HFFc6 (cell line): Measurements from ENCODE around the gene USP47. TPM values are rescaled to one million over a fixed set of nuclear protein-coding genes. Genes with fewer than 3 reads are reported as not detected.

Experiments used
- DNase-seq: peaks from one replicate; pipeline ENCODE4 v3.0.0-alpha.2; 2018
- H3K27ac Mint-ChIP-seq: 2 replicates; pipeline ENCODE4 v1.8.0; 2020; ENCODE audit warnings: mild to moderate bottlenecking, mixed read lengths
- H3K27me3 Mint-ChIP-seq: 2 replicates; pipeline ENCODE4 v1.8.0; 2021; ENCODE audit warnings: mild to moderate bottlenecking, moderate library complexity, mixed read lengths; ENCODE audit not compliant: insufficient read depth
- H3K36me3 Mint-ChIP-seq: 2 replicates; pipeline ENCODE4 v1.8.0; 2021; ENCODE audit warnings: low read depth, mixed read lengths
- H3K4me1 Mint-ChIP-seq: 2 replicates; pipeline ENCODE4 v1.8.0; 2020; ENCODE audit warnings: low read depth, mixed read lengths
- H3K4me3 Mint-ChIP-seq: 2 replicates; pipeline ENCODE4 v1.8.0; 2020; ENCODE audit warnings: mild to moderate bottlenecking, moderate library complexity, mixed read lengths
- H3K9me3 Mint-ChIP-seq: 2 replicates; pipeline ENCODE4 v1.8.0; 2020; ENCODE audit warnings: mild to moderate bottlenecking, mixed read lengths
- CTCF ChIP-seq: fragments of 200-600 bp; sonication (generic); IDR thresholded peaks from 2 replicates; pipeline ENCODE4 v1.5.0; 2021; ENCODE audit warnings: antibody characterized with exemption, mild to moderate bottlenecking
- total RNA-seq, 6 experiments: library from RNA; stranded (reverse); fragmentation: NEBNext Ultra II Directional; extraction: Animal tissue kit (Norgen Biotek cat#: 25700); gene quantifications; 2 replicates in 1 of 6; 3 replicates in 5 of 6; pipeline ENCODE4 v1.2.3, GENCODE V29; 2021

The USP47 gene
- total RNA-seq, 6 experiments from 2014 or later, result 33.6 to 38.7 (median 35.1) TPM

DNA sequence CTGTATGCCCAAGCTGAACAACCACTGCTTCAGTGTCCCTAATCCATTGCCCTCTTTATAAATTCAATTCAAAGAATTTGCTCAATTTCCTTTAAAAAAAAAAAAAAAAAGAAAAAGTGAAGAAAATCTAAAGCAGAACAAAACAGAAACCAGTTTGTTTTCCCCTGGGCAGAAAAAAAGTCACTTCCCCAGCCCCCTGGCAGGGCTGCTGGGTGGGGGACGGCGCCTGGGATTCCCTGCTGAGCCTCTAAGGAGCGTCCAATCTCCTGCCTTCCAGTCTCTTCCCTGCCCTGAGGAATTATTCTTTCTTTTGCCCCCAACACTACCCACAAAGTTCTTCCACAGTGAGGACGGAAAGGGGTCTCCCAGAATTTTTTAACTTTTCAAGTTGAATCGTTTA is 142.8 kb downstream of the USP47 start:
- H3K4me3 Mint-ChIP-seq, result peak overlapping the region; percentile 46; the same call in 1 of the 2 replicates
- DNase-seq, result no peak
- peaks cover 100% of the 10 kb centered on the region for H3K4me1 Mint-ChIP-seq
- peaks cover 10% of the 10 kb centered on the region for H3K27me3 Mint-ChIP-seq
- TF ChIP-seq CTCF, result no peak
- H3K9me3 Mint-ChIP-seq, result no peaks in the 10 kb centered on the region
- H3K27ac Mint-ChIP-seq, result peak overlapping the region; percentile 98
- peaks cover 54% of the 10 kb centered on the region for H3K36me3 Mint-ChIP-seq

- Mint-ChIP-seq H3K9me3 (no peaks in the 10 kb centered on the region), H3K36me3 (peaks cover 54% of the 10 kb centered on the region), H3K4me1 (peaks cover 100% of the 10 kb centered on the region), H3K4me3 (peak overlapping the region; percentile 46; the same call in 1 of the 2 replicates), H3K27ac (peak overlapping the region; percentile 98), H3K27me3 (peaks cover 10% of the 10 kb centered on the region)
- DNase-seq, result peak; percentile 86
- no peak for TF ChIP-seq CTCF
Observed at GRCh38 chr11:11985016-11985715, 143.4 kb downstream of the USP47 start.

- Mint-ChIP-seq H3K36me3 (peaks cover 56% of the 10 kb centered on the region), H3K4me1 (peaks cover 100% of the 10 kb centered on the region), H3K4me3 (peak overlapping the region; percentile 43), H3K9me3 (no peaks in the 10 kb centered on the region), H3K27ac (peak overlapping the region; percentile 98), H3K27me3 (peaks cover 10% of the 10 kb centered on the region)
- TF ChIP-seq CTCF, result no peak
- DNase-seq, result no peak
Observed at GRCh38 chr11:11985954-11986949, 144.5 kb downstream of the USP47 start.

GRCh38 chr11:11987503-11988022 is 145.8 kb downstream of the USP47 start:
- Mint-ChIP-seq H3K9me3 (no peaks in the 10 kb centered on the region), H3K36me3 (peaks cover 58% of the 10 kb centered on the region), H3K27me3 (peaks cover 7% of the 10 kb centered on the region), H3K4me1 (peaks cover 100% of the 10 kb centered on the region), H3K27ac (peak overlapping the region; percentile 98), H3K4me3 (peak overlapping the region; percentile 54)
- TF ChIP-seq CTCF, result peak; percentile 85
- DNase-seq, result peak; percentile 48

DNA sequence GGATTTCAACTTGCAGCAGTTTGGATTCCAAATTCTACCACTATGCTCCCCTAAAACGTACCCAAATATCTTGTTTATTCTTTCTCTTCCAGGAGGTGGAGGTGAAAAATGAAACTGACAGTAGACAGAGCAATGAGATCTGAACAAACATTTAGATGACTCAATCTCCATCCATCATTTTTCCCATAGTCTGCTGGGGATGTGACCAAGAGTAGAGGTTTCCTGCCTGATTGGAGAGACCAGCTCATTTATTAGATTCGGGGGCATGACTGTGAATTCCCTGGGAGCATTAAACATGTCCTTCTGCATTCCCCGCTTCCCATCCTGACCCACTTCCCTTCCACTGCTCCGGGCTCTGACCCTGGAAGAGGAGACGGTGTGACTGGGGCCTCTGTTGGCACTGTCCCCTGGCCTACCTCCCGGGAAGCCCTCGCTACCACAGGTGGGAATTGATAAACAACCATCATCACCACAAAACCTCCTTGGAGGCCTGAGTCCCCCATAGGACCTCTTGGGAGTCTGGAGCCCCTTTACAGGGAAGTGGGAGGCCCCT is 146.4 kb downstream of the USP47 start:
- peaks cover 3% of the 10 kb centered on the region for H3K27me3 Mint-ChIP-seq
- H3K4me1 Mint-ChIP-seq, result peaks cover 100% of the 10 kb centered on the region
- TF ChIP-seq CTCF, result peak; percentile 51
- peak overlapping the region; percentile 54 for H3K4me3 Mint-ChIP-seq
- H3K36me3 Mint-ChIP-seq, result peaks cover 54% of the 10 kb centered on the region
- no peaks in the 10 kb centered on the region for H3K9me3 Mint-ChIP-seq
- peak; percentile 86 for DNase-seq
- H3K27ac Mint-ChIP-seq, result peak overlapping the region; percentile 98
